HepG2 (cell line): ENCODE measurements around the gene ZFP69B. TPM values are rescaled to one million over a fixed set of nuclear protein-coding genes. Genes with fewer than 3 reads are reported as not detected.
A peak's percentile ranks its signal among the peaks of the same experiment; 100 is the strongest.

Source experiments
- ARHGAP35 ChIP-seq: sonication (generic); formaldehyde crosslinking; IDR thresholded peaks from 2 replicates; pipeline ENCODE4 v1.9.0; 2022; ENCODE audit warnings: mild to moderate bottlenecking, inconsistent platforms, moderate library complexity, missing genetic modification reagents, borderline replicate concordance
- BHLHE40 ChIP-seq: IDR thresholded peaks from 2 replicates; pipeline ENCODE4 v1.6.1; 2011; ENCODE audit warnings: low read length, improper control_type of control experiment
- CHCHD3 ChIP-seq: sonication (generic); formaldehyde crosslinking; IDR thresholded peaks from 2 replicates; pipeline ENCODE4 v1.8.0; 2022; ENCODE audit warnings: mild to moderate bottlenecking, missing genetic modification reagents, moderate library complexity
- FOXP1 ChIP-seq, 2 experiments: fragments of 450-650 bp in 1 of 2; IDR thresholded peaks; 2 replicates each; pipeline ENCODE4 v1.6.1; 2017 to 2018; ENCODE audit warnings: antibody characterized with exemption in 1 of 2
- GATA4 ChIP-seq: sonication (generic); IDR thresholded peaks from 2 replicates; pipeline ENCODE4 v1.6.1; 2016; ENCODE audit warnings: antibody characterized with exemption, low read depth, borderline replicate concordance
- HOXA5 ChIP-seq: sonication (generic); formaldehyde crosslinking; IDR thresholded peaks from 2 replicates; pipeline ENCODE4 v1.4.0; 2020; ENCODE audit warnings: missing genetic modification reagents
- ISX ChIP-seq: sonication (generic); formaldehyde crosslinking; conservative IDR thresholded peaks from 2 replicates; pipeline ENCODE4 v1.5.0; 2020; ENCODE audit warnings: missing genetic modification reagents
- NFE2L1 ChIP-seq: sonication (generic); formaldehyde crosslinking; IDR thresholded peaks from 2 replicates; pipeline ENCODE4 v1.4.0; 2020; ENCODE audit warnings: missing genetic modification reagents, mild to moderate bottlenecking, borderline replicate concordance
- NFYB ChIP-seq: sonication (generic); formaldehyde crosslinking; IDR thresholded peaks from 2 replicates; pipeline ENCODE4 v1.4.0; 2020; ENCODE audit warnings: missing genetic modification reagents
- NR2F6 ChIP-seq, 2 experiments: IDR thresholded peaks; 2 replicates each; pipeline ENCODE4 v1.6.1; 2016; ENCODE audit warnings: antibody characterized with exemption in 1 of 2, mild to moderate bottlenecking in 1 of 2
- PHF5A ChIP-seq: IDR thresholded peaks from one replicate; pipeline ENCODE4 v1.6.1; 2018; ENCODE audit warnings: low read depth, missing genetic modification reagents; ENCODE audit not compliant: unreplicated experiment
- POLR2AphosphoS5 ChIP-seq: IDR thresholded peaks from 2 replicates; pipeline ENCODE4 v1.6.1; 2012; ENCODE audit warnings: low read depth, low read length
- PPARG ChIP-seq: conservative IDR thresholded peaks from 2 replicates; pipeline ENCODE4 v1.6.1; 2016; ENCODE audit warnings: missing biosample characterization, missing genetic modification reagents
- SNAPC2 ChIP-seq: sonication (generic); formaldehyde crosslinking; IDR thresholded peaks from 2 replicates; pipeline ENCODE4 v1.8.1; 2022; ENCODE audit warnings: mild to moderate bottlenecking, missing genetic modification reagents
- TSC22D2 ChIP-seq: sonication (generic); formaldehyde crosslinking; IDR thresholded peaks from 2 replicates; pipeline ENCODE4 v1.5.1; 2020; ENCODE audit warnings: missing genetic modification reagents, mild to moderate bottlenecking, borderline replicate concordance
- ZFY ChIP-seq: sonication (generic); formaldehyde crosslinking; IDR thresholded peaks from 2 replicates; pipeline ENCODE4 v1.4.0; 2020; ENCODE audit warnings: missing genetic modification reagents
- ZKSCAN1 ChIP-seq: fragments of 150-350 bp; IDR thresholded peaks from 2 replicates; pipeline ENCODE4 v1.6.1; 2014; ENCODE audit warnings: low read length
- ZNF224 ChIP-seq: sonication (generic); formaldehyde crosslinking; IDR thresholded peaks from 2 replicates; pipeline ENCODE4 v1.5.0; 2020; ENCODE audit warnings: mild to moderate bottlenecking, missing genetic modification reagents
- ZNF546 ChIP-seq: sonication (generic); formaldehyde crosslinking; conservative IDR thresholded peaks from 2 replicates; pipeline ENCODE4 v1.8.1; 2023; ENCODE audit warnings: mild to moderate bottlenecking, missing genetic modification reagents
- polyA plus RNA-seq, 8 experiments: library from polyadenylated mRNA; depleted of rRNA in 3 of 8; stranded (reverse) in 7 of 8; unstranded in 1 of 8; fragments of >200 nt; fragmentation: Illumina TruSeq in 4 of 8; extraction: Trizol in 4 of 8; gene quantifications; 2 replicates each; pipeline versions ENCODE4 v1.2.1 to v1.2.3, GENCODE V29; 2011 to 2016; ENCODE audit warnings: low read depth in 4 of 8, missing spikeins in 1 of 8, mixed read lengths in 1 of 8; ENCODE audit not compliant: insufficient read depth in 1 of 8
- total RNA-seq, 5 experiments: library from RNA; depleted of rRNA; stranded (reverse); fragments of >200 nt; fragmentation: Illumina TruSeq; extraction: Trizol; gene quantifications; 2 replicates each; pipeline ENCODE4 v1.2.3, GENCODE V29; 2016; ENCODE audit warnings: low read depth in 1 of 5
- TF ChIP-seq, protein P1 (sequence below), 2 experiments: sonication (generic) in 1 of 2; formaldehyde crosslinking in 1 of 2; IDR thresholded peaks; 2 replicates each; pipeline versions ENCODE4 v1.5.1 to v1.6.1; 2011 to 2020; ENCODE audit warnings: borderline replicate concordance in 1 of 2, low read depth in 1 of 2, low read length in 1 of 2, mild to moderate bottlenecking in 1 of 2, missing genetic modification reagents in 1 of 2, moderate library complexity in 1 of 2
- TF ChIP-seq, protein P2 (sequence below): sonication (generic); formaldehyde crosslinking; IDR thresholded peaks from 2 replicates; pipeline ENCODE4 v1.4.0; 2020; ENCODE audit warnings: missing genetic modification reagents, borderline replicate concordance
- TF ChIP-seq, protein P3 (sequence below): sonication (generic); IDR thresholded peaks from 2 replicates; pipeline ENCODE4 v1.6.1; 2016; ENCODE audit warnings: low read depth, borderline replicate concordance

Gene ZFP69B
- total and polyA plus RNA-seq, 2 of the 13 experiments (the other 11 are each of a cell fraction or from before 2014, with no cell fraction given), result 4.6 to 7.7 TPM

- TF ChIP-seq, protein P1, sequence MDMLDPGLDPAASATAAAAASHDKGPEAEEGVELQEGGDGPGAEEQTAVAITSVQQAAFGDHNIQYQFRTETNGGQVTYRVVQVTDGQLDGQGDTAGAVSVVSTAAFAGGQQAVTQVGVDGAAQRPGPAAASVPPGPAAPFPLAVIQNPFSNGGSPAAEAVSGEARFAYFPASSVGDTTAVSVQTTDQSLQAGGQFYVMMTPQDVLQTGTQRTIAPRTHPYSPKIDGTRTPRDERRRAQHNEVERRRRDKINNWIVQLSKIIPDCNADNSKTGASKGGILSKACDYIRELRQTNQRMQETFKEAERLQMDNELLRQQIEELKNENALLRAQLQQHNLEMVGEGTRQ (IDR thresholded peaks at IDR 0.05; ENCODE audit: low read depth, low read length), result no peak
- TF ChIP-seq, protein P1 (CRISPR knock-in tag; IDR thresholded peaks at IDR 0.05; ENCODE audit: borderline replicate concordance), result no peak
- no peak for TF ChIP-seq GATA4
- TF ChIP-seq ZNF224, result peak; percentile 82; the same call in 1 of the 2 replicates
- TF ChIP-seq, protein P2, sequence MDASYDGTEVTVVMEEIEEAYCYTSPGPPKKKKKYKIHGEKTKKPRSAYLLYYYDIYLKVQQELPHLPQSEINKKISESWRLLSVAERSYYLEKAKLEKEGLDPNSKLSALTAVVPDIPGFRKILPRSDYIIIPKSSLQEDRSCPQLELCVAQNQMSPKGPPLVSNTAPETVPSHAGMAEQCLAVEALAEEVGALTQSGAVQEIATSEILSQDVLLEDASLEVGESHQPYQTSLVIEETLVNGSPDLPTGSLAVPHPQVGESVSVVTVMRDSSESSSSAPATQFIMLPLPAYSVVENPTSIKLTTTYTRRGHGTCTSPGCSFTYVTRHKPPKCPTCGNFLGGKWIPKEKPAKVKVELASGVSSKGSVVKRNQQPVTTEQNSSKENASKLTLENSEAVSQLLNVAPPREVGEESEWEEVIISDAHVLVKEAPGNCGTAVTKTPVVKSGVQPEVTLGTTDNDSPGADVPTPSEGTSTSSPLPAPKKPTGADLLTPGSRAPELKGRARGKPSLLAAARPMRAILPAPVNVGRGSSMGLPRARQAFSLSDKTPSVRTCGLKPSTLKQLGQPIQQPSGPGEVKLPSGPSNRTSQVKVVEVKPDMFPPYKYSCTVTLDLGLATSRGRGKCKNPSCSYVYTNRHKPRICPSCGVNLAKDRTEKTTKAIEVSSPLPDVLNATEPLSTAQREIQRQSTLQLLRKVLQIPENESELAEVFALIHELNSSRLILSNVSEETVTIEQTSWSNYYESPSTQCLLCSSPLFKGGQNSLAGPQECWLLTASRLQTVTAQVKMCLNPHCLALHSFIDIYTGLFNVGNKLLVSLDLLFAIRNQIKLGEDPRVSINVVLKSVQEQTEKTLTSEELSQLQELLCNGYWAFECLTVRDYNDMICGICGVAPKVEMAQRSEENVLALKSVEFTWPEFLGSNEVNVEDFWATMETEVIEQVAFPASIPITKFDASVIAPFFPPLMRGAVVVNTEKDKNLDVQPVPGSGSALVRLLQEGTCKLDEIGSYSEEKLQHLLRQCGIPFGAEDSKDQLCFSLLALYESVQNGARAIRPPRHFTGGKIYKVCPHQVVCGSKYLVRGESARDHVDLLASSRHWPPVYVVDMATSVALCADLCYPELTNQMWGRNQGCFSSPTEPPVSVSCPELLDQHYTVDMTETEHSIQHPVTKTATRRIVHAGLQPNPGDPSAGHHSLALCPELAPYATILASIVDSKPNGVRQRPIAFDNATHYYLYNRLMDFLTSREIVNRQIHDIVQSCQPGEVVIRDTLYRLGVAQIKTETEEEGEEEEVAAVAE (CRISPR knock-in tag), result peak; percentile 73; the same call in 1 of the 2 replicates
- TF ChIP-seq PPARG, result no peak
- peak; percentile 94 for TF ChIP-seq HOXA5 (CRISPR knock-in tag)
- no peak for TF ChIP-seq FOXP1 (IDR thresholded peaks at IDR 0.05)
- no peak for TF ChIP-seq FOXP1 (CRISPR knock-in tag; IDR thresholded peaks at IDR 0.05)
- peak; percentile 80 for TF ChIP-seq ZNF546
- peak; percentile 85; the same call in 1 of the 2 replicates for TF ChIP-seq TSC22D2 (CRISPR knock-in tag)
- TF ChIP-seq SNAPC2 (CRISPR knock-in tag), result no peak
- peak; percentile 94 for TF ChIP-seq POLR2AphosphoS5
- TF ChIP-seq PHF5A (CRISPR knock-in tag), result no peak
- no peak for TF ChIP-seq NFE2L1 (CRISPR knock-in tag)
- TF ChIP-seq ZFY (CRISPR knock-in tag), result peak; percentile 92
- TF ChIP-seq NFYB (CRISPR knock-in tag), result peak; percentile 16; the same call in 1 of the 2 replicates
- TF ChIP-seq, protein P3, sequence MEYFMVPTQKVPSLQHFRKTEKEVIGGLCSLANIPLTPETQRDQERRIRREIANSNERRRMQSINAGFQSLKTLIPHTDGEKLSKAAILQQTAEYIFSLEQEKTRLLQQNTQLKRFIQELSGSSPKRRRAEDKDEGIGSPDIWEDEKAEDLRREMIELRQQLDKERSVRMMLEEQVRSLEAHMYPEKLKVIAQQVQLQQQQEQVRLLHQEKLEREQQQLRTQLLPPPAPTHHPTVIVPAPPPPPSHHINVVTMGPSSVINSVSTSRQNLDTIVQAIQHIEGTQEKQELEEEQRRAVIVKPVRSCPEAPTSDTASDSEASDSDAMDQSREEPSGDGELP, result peak; percentile 47; the same call in 1 of the 2 replicates
- TF ChIP-seq ARHGAP35 (CRISPR knock-in tag), result peak; percentile 85
- no peak for TF ChIP-seq CHCHD3 (CRISPR knock-in tag)
- TF ChIP-seq BHLHE40, result no peak
- no peak for TF ChIP-seq ZKSCAN1
- no peak for TF ChIP-seq NR2F6 (IDR thresholded peaks at IDR 0.05)
- no peak for TF ChIP-seq NR2F6 (CRISPR knock-in tag; IDR thresholded peaks at IDR 0.05)
- no peak for TF ChIP-seq ISX (CRISPR knock-in tag)
These were observed 58.4 kb downstream of the ZFP69B start, which contains the start of gene EXO5 (continued) for GRCh38 chr1:40508375-40509341.
